Measurements from ENCODE around the gene NUB1. TPM values are rescaled to one million over a fixed set of nuclear protein-coding genes. Genes with fewer than 3 reads are reported as not detected.

Gene NUB1
- total and polyA plus RNA-seq, 5 donors from 2014 or later: 51.0 to 65.2 (median 53.8) TPM

- no peak overlapping the region for H3K4me3 Mint-ChIP-seq
- no peak overlapping the region for H3K27ac Mint-ChIP-seq
Measured at GRCh38 chr7:151361193-151361959, 19.8 kb downstream of the NUB1 start.

GRCh38 chr7:151363182-151363581 is 21.6 kb downstream of the NUB1 start:
- Histone ChIP-seq H3K9me3 (ENCODE audit: control insufficient read depth in 2 of 2, low read length in 2 of 2) (no peaks in the 10 kb centered on the region), H3K36me3 (ENCODE audit: control insufficient read depth, insufficient read depth, low read length) (peaks cover 51% of the 10 kb centered on the region), H3K4me3 (ENCODE audit: low read depth, low read length) (no peak overlapping the region), H3K27ac (ENCODE audit: insufficient read depth, low read length, poor library complexity, severe bottlenecking) (no peak overlapping the region), H3K4me1 (ENCODE audit: control insufficient read depth, insufficient read depth, low read length, poor library complexity, severe bottlenecking) (peaks cover 4% of the 10 kb centered on the region), H3K27me3 (ENCODE audit: control insufficient read depth, insufficient read depth, low read length) (no peaks in the 10 kb centered on the region)
- DNase-seq: no peak
- H3K36me3 Mint-ChIP-seq: peaks cover 39% of the 10 kb centered on the region
- no peak overlapping the region for H3K4me3 Mint-ChIP-seq
- no peak overlapping the region for H3K27ac Mint-ChIP-seq
- no peaks in the 10 kb centered on the region for H3K9me3 Mint-ChIP-seq
- ATAC-seq (ENCODE audit: low read depth in 2 of 2): no peak
- H3K27me3 Mint-ChIP-seq: no peaks in the 10 kb centered on the region
- peaks cover 0 to 5% (median 4%) of the 10 kb centered on the region in 4 donors for H3K4me1 Mint-ChIP-seq

More at GRCh38 chr7:151361193-151361959, 19.8 kb downstream of the NUB1 start:
- no peak for ATAC-seq (ENCODE audit: low read depth in 2 of 2)
- Histone ChIP-seq H3K36me3 (ENCODE audit: control insufficient read depth, insufficient read depth, low read length) (peaks cover 53% of the 10 kb centered on the region), H3K27ac (ENCODE audit: insufficient read depth, low read length, poor library complexity, severe bottlenecking) (no peak overlapping the region), H3K4me3 (ENCODE audit: low read depth, low read length) (no peak overlapping the region), H3K9me3 (ENCODE audit: control insufficient read depth in 2 of 2, low read length in 2 of 2) (no peaks in the 10 kb centered on the region), H3K4me1 (ENCODE audit: control insufficient read depth, insufficient read depth, low read length, poor library complexity, severe bottlenecking) (no peaks in the 10 kb centered on the region), H3K27me3 (ENCODE audit: control insufficient read depth, insufficient read depth, low read length) (no peaks in the 10 kb centered on the region)
- no peaks in the 10 kb centered on the region for H3K27me3 Mint-ChIP-seq
- H3K36me3 Mint-ChIP-seq: peaks cover 40% of the 10 kb centered on the region
- peaks cover 0 to 1% (median 0%) of the 10 kb centered on the region in 4 donors for H3K4me1 Mint-ChIP-seq
- no peaks in the 10 kb centered on the region for H3K9me3 Mint-ChIP-seq
- no peak for DNase-seq

GRCh38 chr7:151366166-151366879 is 24.7 kb downstream of the NUB1 start:
- H3K36me3 Mint-ChIP-seq: peaks cover 36% of the 10 kb centered on the region
- H3K9me3 Mint-ChIP-seq: no peaks in the 10 kb centered on the region
- ATAC-seq (ENCODE audit: low read depth in 2 of 2): no peak

GRCh38 chr7:151366880-151367222 is 25.2 kb downstream of the NUB1 start:
- peaks cover 31% of the 10 kb centered on the region for H3K36me3 Mint-ChIP-seq
- H3K9me3 Mint-ChIP-seq: no peaks in the 10 kb centered on the region
- ATAC-seq (ENCODE audit: low read depth in 2 of 2) (no peak), DNase-seq (no peak)
- Histone ChIP-seq H3K36me3 (ENCODE audit: control insufficient read depth, insufficient read depth, low read length) (peaks cover 47% of the 10 kb centered on the region), H3K4me3 (ENCODE audit: low read depth, low read length) (no peak overlapping the region), H3K27ac (ENCODE audit: insufficient read depth, low read length, poor library complexity, severe bottlenecking) (no peak overlapping the region), H3K4me1 (ENCODE audit: control insufficient read depth, insufficient read depth, low read length, poor library complexity, severe bottlenecking) (peaks cover 7% of the 10 kb centered on the region), H3K27me3 (ENCODE audit: control insufficient read depth, insufficient read depth, low read length) (no peaks in the 10 kb centered on the region), H3K9me3 (ENCODE audit: control insufficient read depth in 2 of 2, low read length in 2 of 2) (no peaks in the 10 kb centered on the region)
- peaks cover 0 to 5% (median 4%) of the 10 kb centered on the region in 4 donors for H3K4me1 Mint-ChIP-seq
- H3K27ac Mint-ChIP-seq: no peak overlapping the region
- H3K27me3 Mint-ChIP-seq: no peaks in the 10 kb centered on the region
- no peak overlapping the region for H3K4me3 Mint-ChIP-seq

More at GRCh38 chr7:151366166-151366879, 24.7 kb downstream of the NUB1 start:
- peak overlapping the region in 1 of 3 donors; percentile 26 for H3K27ac Mint-ChIP-seq
- Histone ChIP-seq H3K4me1 (ENCODE audit: control insufficient read depth, insufficient read depth, low read length, poor library complexity, severe bottlenecking) (peaks cover 7% of the 10 kb centered on the region), H3K4me3 (ENCODE audit: low read depth, low read length) (no peak overlapping the region), H3K36me3 (ENCODE audit: control insufficient read depth, insufficient read depth, low read length) (peaks cover 51% of the 10 kb centered on the region), H3K9me3 (ENCODE audit: control insufficient read depth in 2 of 2, low read length in 2 of 2) (no peaks in the 10 kb centered on the region), H3K27me3 (ENCODE audit: control insufficient read depth, insufficient read depth, low read length) (no peaks in the 10 kb centered on the region), H3K27ac (ENCODE audit: insufficient read depth, low read length, poor library complexity, severe bottlenecking) (no peak overlapping the region)
- peaks cover 0 to 5% (median 4%) of the 10 kb centered on the region in 4 donors for H3K4me1 Mint-ChIP-seq
- DNase-seq: no peak
- H3K4me3 Mint-ChIP-seq: no peak overlapping the region
- no peaks in the 10 kb centered on the region for H3K27me3 Mint-ChIP-seq

- Histone ChIP-seq H3K36me3 (ENCODE audit: control insufficient read depth, insufficient read depth, low read length) (peaks cover 43% of the 10 kb centered on the region), H3K4me1 (ENCODE audit: control insufficient read depth, insufficient read depth, low read length, poor library complexity, severe bottlenecking) (peaks cover 7% of the 10 kb centered on the region), H3K9me3 (ENCODE audit: control insufficient read depth in 2 of 2, low read length in 2 of 2) (no peaks in the 10 kb centered on the region), H3K27ac (ENCODE audit: insufficient read depth, low read length, poor library complexity, severe bottlenecking) (no peak overlapping the region), H3K27me3 (ENCODE audit: control insufficient read depth, insufficient read depth, low read length) (no peaks in the 10 kb centered on the region), H3K4me3 (ENCODE audit: low read depth, low read length) (no peak overlapping the region)
- H3K4me3 Mint-ChIP-seq: no peak overlapping the region
- peaks cover 30% of the 10 kb centered on the region for H3K36me3 Mint-ChIP-seq
- no peaks in the 10 kb centered on the region for H3K9me3 Mint-ChIP-seq
- H3K4me1 Mint-ChIP-seq: peaks cover 3 to 5% (median 4%) of the 10 kb centered on the region in 4 donors
- no peaks in the 10 kb centered on the region for H3K27me3 Mint-ChIP-seq
- DNase-seq: no peak
- ATAC-seq (ENCODE audit: low read depth in 2 of 2): no peak
- no peak overlapping the region for H3K27ac Mint-ChIP-seq
Measured at GRCh38 chr7:151367284-151367683, 25.7 kb downstream of the NUB1 start.

GRCh38 chr7:151368136-151368571 is 26.5 kb downstream of the NUB1 start:
- Histone ChIP-seq H3K9me3 (ENCODE audit: control insufficient read depth in 2 of 2, low read length in 2 of 2) (no peaks in the 10 kb centered on the region), H3K36me3 (ENCODE audit: control insufficient read depth, insufficient read depth, low read length) (peaks cover 36% of the 10 kb centered on the region), H3K27ac (ENCODE audit: insufficient read depth, low read length, poor library complexity, severe bottlenecking) (no peak overlapping the region), H3K4me3 (ENCODE audit: low read depth, low read length) (no peak overlapping the region), H3K4me1 (ENCODE audit: control insufficient read depth, insufficient read depth, low read length, poor library complexity, severe bottlenecking) (peaks cover 7% of the 10 kb centered on the region), H3K27me3 (ENCODE audit: control insufficient read depth, insufficient read depth, low read length) (no peaks in the 10 kb centered on the region)
- peak; percentile 54 to 75 (median 66) for DNase-seq
- peaks cover 4 to 5% (median 5%) of the 10 kb centered on the region in 4 donors for H3K4me1 Mint-ChIP-seq
- H3K9me3 Mint-ChIP-seq: no peaks in the 10 kb centered on the region
- no peak overlapping the region for H3K4me3 Mint-ChIP-seq
- H3K36me3 Mint-ChIP-seq: peaks cover 24% of the 10 kb centered on the region
- H3K27ac Mint-ChIP-seq: no peak overlapping the region
- peak; percentile 86 to 90 for ATAC-seq (ENCODE audit: low read depth in 2 of 2)
- no peaks in the 10 kb centered on the region for H3K27me3 Mint-ChIP-seq

GRCh38 chr7:151371266-151371665 is 29.7 kb downstream of the NUB1 start:
- no peak for DNase-seq
- no peak overlapping the region for H3K27ac Mint-ChIP-seq
- ATAC-seq (ENCODE audit: low read depth in 2 of 2): no peak
- H3K4me3 ChIP-seq (ENCODE audit: low read depth, low read length): no peak overlapping the region
- no peaks in the 10 kb centered on the region for H3K27me3 Mint-ChIP-seq
- no peak overlapping the region for H3K4me3 Mint-ChIP-seq
- H3K9me3 ChIP-seq (ENCODE audit: control insufficient read depth in 2 of 2, low read length in 2 of 2): no peaks in the 10 kb centered on the region
- peaks cover 19% of the 10 kb centered on the region for H3K36me3 Mint-ChIP-seq
- H3K9me3 Mint-ChIP-seq: no peaks in the 10 kb centered on the region
- H3K36me3 ChIP-seq (ENCODE audit: control insufficient read depth, insufficient read depth, low read length): peaks cover 62% of the 10 kb centered on the region
- no peak overlapping the region for H3K27ac ChIP-seq (ENCODE audit: insufficient read depth, low read length, poor library complexity, severe bottlenecking)
- H3K4me1 Mint-ChIP-seq: peaks cover 4 to 5% (median 5%) of the 10 kb centered on the region in 4 donors
- no peaks in the 10 kb centered on the region for H3K27me3 ChIP-seq (ENCODE audit: control insufficient read depth, insufficient read depth, low read length)
- peaks cover 7% of the 10 kb centered on the region for H3K4me1 ChIP-seq (ENCODE audit: control insufficient read depth, insufficient read depth, low read length, poor library complexity, severe bottlenecking)
